Body of pancreas (tissue), 4 donors: Measurements from ENCODE around the gene UST. TPM values are rescaled to one million over a fixed set of nuclear protein-coding genes. Genes with fewer than 3 reads are reported as not detected.

ENCODE experiments used
- ATAC-seq: fragments of 150-250 bp; one replicate; pipeline ENCODE4 v1.9.1; 2016
- DNase-seq, 4 donors: peaks; one replicate each; pipeline ENCODE4 v3.0.0-alpha.2; 2019
- H3K27ac ChIP-seq, 4 donors: fragments of 200-600 bp; sonication (generic); 1 replicate in 3 of 4; 2 replicates in 1 of 4; pipeline versions ENCODE4 v1.5.1 to v1.6.1; 2016 to 2019; ENCODE audit warnings: mild to moderate bottlenecking in 1 of 4, mixed read lengths in 1 of 4, moderate library complexity in 1 of 4
- H3K27me3 ChIP-seq, 2 donors: fragments of 200-600 bp; sonication (generic); one replicate each; pipeline ENCODE4 v1.6.0; 2016; ENCODE audit warnings: mild to moderate bottlenecking in 1 of 2
- H3K36me3 ChIP-seq, 2 donors: fragments of 200-600 bp; sonication (generic); replicated peaks in 1 of 2; 2 replicates each; pipeline ENCODE4 v1.5.1; 2016; ENCODE audit warnings: low read depth in 2 of 2; ENCODE audit not compliant: insufficient read depth in 1 of 2
- H3K4me1 ChIP-seq: fragments of 200-600 bp; sonication (generic); one replicate; pipeline ENCODE4 v1.6.0; 2016
- H3K4me3 ChIP-seq, 2 donors: fragments of 200-600 bp; sonication (generic); 1 replicate in 1 of 2; 2 replicates in 1 of 2; pipeline ENCODE4 v1.5.1; 2016 to 2019
- H3K9me3 ChIP-seq, 3 donors: fragments of 200-600 bp; sonication (generic); 1 replicate in 2 of 3; 2 replicates in 1 of 3; pipeline ENCODE4 v1.5.1; 2016
- CTCF ChIP-seq, 7 experiments: fragments of 450-650 bp in 4 of 7; fragments of 200-600 bp in 3 of 7; sonication (generic) in 3 of 7; IDR thresholded peaks; one replicate each; pipeline ENCODE4 v1.5.1; 2016 to 2019; ENCODE audit warnings: antibody characterized with exemption in 7 of 7
- POLR2A ChIP-seq, 3 donors: fragments of 450-650 bp; IDR thresholded peaks; one replicate each; pipeline ENCODE4 v1.6.1; 2016; ENCODE audit warnings: antibody characterized with exemption in 3 of 3, mild to moderate bottlenecking in 2 of 3
- WGBS, 2 donors: methylation state at CpG; one replicate each; pipeline ENCODE4 v1.1.5; 2017; 5-methylcytosine and 5-hydroxymethylcytosine counted together
- intact Hi-C: fragments of 100-400 bp; cut with DNase I; formaldehyde crosslinking; loops from one replicate; pipeline ENCODE4 v1.15.1; 2023
- total RNA-seq, 2 donors: library from RNA; depleted of rRNA; stranded (reverse); fragments of >200 nt; gene quantifications; one replicate each; pipeline ENCODE4 v1.1.0, GENCODE V29; 2016

UST gene
- total RNA-seq, 2 donors from 2014 or later = 11.4 to 28.3 TPM

- DNase-seq (no peak), ATAC-seq (no peak)
- Histone ChIP-seq H3K27ac (no peak overlapping the region), H3K4me3 (no peak overlapping the region), H3K36me3 (no peaks in the 10 kb centered on the region), H3K4me1 (peaks cover 5% of the 10 kb centered on the region), H3K27me3 (no peaks in the 10 kb centered on the region), H3K9me3 (no peaks in the 10 kb centered on the region)
- intact Hi-C loops = no loop called here
- 83 to 91% methylated on average over 9 of the region's 9 CpGs for WGBS, 2 donors
- TF ChIP-seq POLR2A (IDR thresholded peaks at IDR 0.05) = no peak
- no peak for TF ChIP-seq CTCF (IDR thresholded peaks at IDR 0.05)
Measured at GRCh38 chr6:149015535-149016525, 269.0 kb downstream of the UST start.

GRCh38 chr6:149016716-149017115 is 269.9 kb downstream of the UST start:
- Histone ChIP-seq H3K27ac (no peak overlapping the region), H3K36me3 (no peaks in the 10 kb centered on the region), H3K4me3 (no peak overlapping the region), H3K27me3 (no peaks in the 10 kb centered on the region), H3K4me1 (peaks cover 5% of the 10 kb centered on the region), H3K9me3 (no peaks in the 10 kb centered on the region)
- intact Hi-C loops = no loop called here
- 89 to 92% methylated on average over 7 of the region's 7 CpGs for WGBS, 2 donors
- ATAC-seq (no peak), DNase-seq (no peak)
- TF ChIP-seq CTCF (IDR thresholded peaks at IDR 0.05) (no peak), POLR2A (IDR thresholded peaks at IDR 0.05) (no peak)

GRCh38 chr6:149020319-149020718 is 273.5 kb downstream of the UST start:
- ATAC-seq = no peak

GRCh38 chr6:149024361-149024760 is 277.5 kb downstream of the UST start:
- peaks cover 0 to 2% of the 10 kb centered on the region in 2 donors for H3K36me3 ChIP-seq
- no peak overlapping the region for H3K27ac ChIP-seq
- 83% methylated on average over 1 of the region's 1 CpG for WGBS, 2 donors
- H3K27me3 ChIP-seq = no peaks in the 10 kb centered on the region
- intact Hi-C loops = no loop called here
- ATAC-seq (no peak), DNase-seq (no peak)
- H3K9me3 ChIP-seq = no peaks in the 10 kb centered on the region
- no peak overlapping the region for H3K4me3 ChIP-seq
- H3K4me1 ChIP-seq = no peaks in the 10 kb centered on the region
- TF ChIP-seq CTCF (IDR thresholded peaks at IDR 0.05) (no peak), POLR2A (IDR thresholded peaks at IDR 0.05) (no peak)

More at GRCh38 chr6:149020319-149020718, 273.5 kb downstream of the UST start:
- Histone ChIP-seq H3K4me3 (no peak overlapping the region), H3K4me1 (peaks cover 4% of the 10 kb centered on the region), H3K27ac (no peak overlapping the region), H3K9me3 (no peaks in the 10 kb centered on the region), H3K27me3 (no peaks in the 10 kb centered on the region), H3K36me3 (peaks cover 0 to 2% of the 10 kb centered on the region in 2 donors)
- WGBS, 2 donors = 79 to 87% methylated on average over 3 of the region's 3 CpGs
- DNase-seq = no peak
- TF ChIP-seq CTCF (IDR thresholded peaks at IDR 0.05) (no peak), POLR2A (IDR thresholded peaks at IDR 0.05) (no peak)
- intact Hi-C loops = no loop called here
